Prostate gland (tissue), 2 donors: Measurements from ENCODE around the gene KRT72.

Experiments
- POLR2A ChIP-seq: fragments of 450-650 bp; IDR thresholded peaks from one replicate; pipeline ENCODE4 v1.6.1; 2016; ENCODE audit warnings: antibody characterized with exemption, mild to moderate bottlenecking
- POLR2AphosphoS5 ChIP-seq: sonication (generic); formaldehyde crosslinking; IDR thresholded peaks from one replicate; pipeline ENCODE4 v1.6.1; 2017; ENCODE audit warnings: antibody characterized with exemption
- TF ChIP-seq, protein P1 (sequence below), 4 experiments: fragments of 200-600 bp in 2 of 4; fragments of 450-650 bp in 2 of 4; sonication (generic) in 2 of 4; IDR thresholded peaks; 1 replicate in 3 of 4; 2 replicates in 1 of 4; pipeline ENCODE4 v1.5.1; 2016 to 2019; ENCODE audit warnings: antibody characterized with exemption in 4 of 4, mild to moderate bottlenecking in 2 of 4, moderate library complexity in 2 of 4

DNA sequence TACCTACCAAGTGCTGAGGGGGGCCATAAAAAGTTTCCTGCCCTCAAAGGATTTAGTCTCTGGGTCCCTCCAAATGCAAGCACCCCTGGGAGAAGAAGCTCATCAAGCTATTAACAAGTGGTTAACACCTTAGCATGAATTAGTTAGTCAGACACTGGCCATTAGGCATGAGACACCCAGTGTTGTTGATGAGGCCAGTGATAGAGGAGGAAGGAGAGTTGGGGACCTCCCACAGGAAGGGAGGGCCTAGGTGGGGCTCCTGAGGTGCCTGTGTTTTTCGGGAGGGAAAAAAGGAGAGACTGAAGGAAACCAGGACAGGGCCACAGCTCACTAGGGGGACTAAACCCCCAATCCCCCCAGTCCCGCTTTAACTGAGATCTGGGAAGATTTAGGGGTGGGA, 43.8 kb downstream of the KRT72 start:
- TF ChIP-seq, protein P1, sequence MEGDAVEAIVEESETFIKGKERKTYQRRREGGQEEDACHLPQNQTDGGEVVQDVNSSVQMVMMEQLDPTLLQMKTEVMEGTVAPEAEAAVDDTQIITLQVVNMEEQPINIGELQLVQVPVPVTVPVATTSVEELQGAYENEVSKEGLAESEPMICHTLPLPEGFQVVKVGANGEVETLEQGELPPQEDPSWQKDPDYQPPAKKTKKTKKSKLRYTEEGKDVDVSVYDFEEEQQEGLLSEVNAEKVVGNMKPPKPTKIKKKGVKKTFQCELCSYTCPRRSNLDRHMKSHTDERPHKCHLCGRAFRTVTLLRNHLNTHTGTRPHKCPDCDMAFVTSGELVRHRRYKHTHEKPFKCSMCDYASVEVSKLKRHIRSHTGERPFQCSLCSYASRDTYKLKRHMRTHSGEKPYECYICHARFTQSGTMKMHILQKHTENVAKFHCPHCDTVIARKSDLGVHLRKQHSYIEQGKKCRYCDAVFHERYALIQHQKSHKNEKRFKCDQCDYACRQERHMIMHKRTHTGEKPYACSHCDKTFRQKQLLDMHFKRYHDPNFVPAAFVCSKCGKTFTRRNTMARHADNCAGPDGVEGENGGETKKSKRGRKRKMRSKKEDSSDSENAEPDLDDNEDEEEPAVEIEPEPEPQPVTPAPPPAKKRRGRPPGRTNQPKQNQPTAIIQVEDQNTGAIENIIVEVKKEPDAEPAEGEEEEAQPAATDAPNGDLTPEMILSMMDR (IDR thresholded peaks at IDR 0.05), result no peak
- TF ChIP-seq POLR2AphosphoS5 (no peak), POLR2A (no peak)
